Measurements from ENCODE around the gene PPP2R1A. TPM values are rescaled to one million over a fixed set of nuclear protein-coding genes. Genes with fewer than 3 reads are reported as not detected.

The PPP2R1A gene
- total RNA-seq, 1 donor from 2014 or later, result 332 TPM

DNA sequence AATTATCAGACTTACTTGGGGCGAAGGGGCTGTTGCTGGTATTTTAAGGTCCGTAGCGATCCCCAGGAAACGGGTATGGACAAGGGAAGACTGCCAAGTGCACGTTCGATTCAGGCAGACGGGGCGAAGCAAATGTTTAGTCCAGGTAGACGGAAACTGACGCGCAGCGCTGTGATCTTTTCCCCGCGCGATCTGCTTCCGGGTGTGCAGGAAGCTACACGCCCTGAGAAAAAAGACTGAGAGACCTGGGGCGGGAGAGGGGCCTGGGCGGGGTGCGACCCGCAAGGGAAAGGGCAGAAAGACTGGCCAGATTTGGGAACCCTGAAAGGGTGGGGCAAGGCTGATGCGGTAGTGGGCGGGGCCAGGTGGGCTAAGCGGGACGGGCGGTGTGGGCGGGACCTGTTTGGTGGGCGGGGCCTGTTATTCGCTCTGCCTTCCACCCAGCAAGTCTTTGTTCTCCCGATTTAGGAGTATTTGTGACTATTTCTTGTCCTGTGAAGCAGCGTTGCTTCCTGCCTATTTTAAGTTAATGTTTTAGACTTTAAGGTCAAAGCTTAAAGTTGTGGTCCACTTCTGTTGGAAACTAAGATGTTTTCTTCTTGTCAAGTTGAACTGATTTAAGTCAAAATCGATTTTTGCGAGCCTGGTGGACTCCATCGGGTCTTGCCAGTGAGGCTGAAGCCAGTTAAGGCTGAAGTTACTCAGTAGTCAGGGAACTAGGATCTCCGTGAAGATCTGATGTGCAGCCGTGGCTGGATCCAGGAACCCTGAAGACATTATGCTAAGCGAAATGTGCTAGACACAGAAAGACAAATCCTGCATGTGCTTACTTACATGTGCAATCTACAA lies 18.3 kb upstream of the PPP2R1A start, which contains the start of gene ZNF836:
Gene ZNF836 (minus strand): TSS at position 301 of the 849 bp plus-strand sequence. CDS start 3,549 bp downstream, outside the sequence.
- Histone ChIP-seq H3K4me1 (ENCODE audit: insufficient read depth, low read length) (peaks cover 2% of the 10 kb centered on the region), H3K9ac (ENCODE audit: low read length) (peak within 1 kb of the TSS; percentile 91), H3K4me3 (ENCODE audit: insufficient read depth, low read depth, low read length) (peak within 1 kb of the TSS; percentile 100), H3K27me3 (ENCODE audit: insufficient read depth, low read length) (no peaks in the 10 kb centered on the region), H3K9me3 (ENCODE audit: insufficient read depth, low read depth, low read length) (no peaks in the 10 kb centered on the region), H4K20me1 (ENCODE audit: insufficient read depth, low read length) (no peaks in the 10 kb centered on the region), H3K27ac (ENCODE audit: low read depth, low read length) (no peak within 1 kb of the TSS), H3K79me2 (ENCODE audit: insufficient read depth, low read length) (no peaks in the 10 kb centered on the region), H3K4me2 (ENCODE audit: low read length) (peak within 1 kb of the TSS; percentile 100), H3K36me3 (ENCODE audit: insufficient read depth, low read length) (peaks cover 11% of the 10 kb centered on the region), H2AFZ (ENCODE audit: low read depth, low read length) (peak within 1 kb of the TSS; percentile 91)
- DNase-seq (ENCODE audit: low read depth) (peak; percentile 51), FAIRE-seq (no peak)
- Mint-ChIP-seq H3K27me3 (ENCODE audit: low read depth, unreplicated experiment) (no peaks in the 10 kb centered on the region), H3K9me3 (ENCODE audit: unreplicated experiment) (peaks cover 21% of the 10 kb centered on the region), H3K4me3 (ENCODE audit: unreplicated experiment) (peak within 1 kb of the TSS; percentile 100), H3K4me1 (ENCODE audit: low read depth, unreplicated experiment) (peaks cover 2% of the 10 kb centered on the region), H3K27ac (ENCODE audit: unreplicated experiment) (peak within 1 kb of the TSS; percentile 80), H3K36me3 (ENCODE audit: low read depth, unreplicated experiment) (peaks cover 20% of the 10 kb centered on the region)
- no peak for TF ChIP-seq EZH2 (IDR thresholded peaks at IDR 0.05; ENCODE audit: insufficient read depth, low read length)
- TF ChIP-seq, protein P1, sequence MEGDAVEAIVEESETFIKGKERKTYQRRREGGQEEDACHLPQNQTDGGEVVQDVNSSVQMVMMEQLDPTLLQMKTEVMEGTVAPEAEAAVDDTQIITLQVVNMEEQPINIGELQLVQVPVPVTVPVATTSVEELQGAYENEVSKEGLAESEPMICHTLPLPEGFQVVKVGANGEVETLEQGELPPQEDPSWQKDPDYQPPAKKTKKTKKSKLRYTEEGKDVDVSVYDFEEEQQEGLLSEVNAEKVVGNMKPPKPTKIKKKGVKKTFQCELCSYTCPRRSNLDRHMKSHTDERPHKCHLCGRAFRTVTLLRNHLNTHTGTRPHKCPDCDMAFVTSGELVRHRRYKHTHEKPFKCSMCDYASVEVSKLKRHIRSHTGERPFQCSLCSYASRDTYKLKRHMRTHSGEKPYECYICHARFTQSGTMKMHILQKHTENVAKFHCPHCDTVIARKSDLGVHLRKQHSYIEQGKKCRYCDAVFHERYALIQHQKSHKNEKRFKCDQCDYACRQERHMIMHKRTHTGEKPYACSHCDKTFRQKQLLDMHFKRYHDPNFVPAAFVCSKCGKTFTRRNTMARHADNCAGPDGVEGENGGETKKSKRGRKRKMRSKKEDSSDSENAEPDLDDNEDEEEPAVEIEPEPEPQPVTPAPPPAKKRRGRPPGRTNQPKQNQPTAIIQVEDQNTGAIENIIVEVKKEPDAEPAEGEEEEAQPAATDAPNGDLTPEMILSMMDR (IDR thresholded peaks at IDR 0.05; ENCODE audit: insufficient read depth, low read depth, low read length), result no peak

DNA sequence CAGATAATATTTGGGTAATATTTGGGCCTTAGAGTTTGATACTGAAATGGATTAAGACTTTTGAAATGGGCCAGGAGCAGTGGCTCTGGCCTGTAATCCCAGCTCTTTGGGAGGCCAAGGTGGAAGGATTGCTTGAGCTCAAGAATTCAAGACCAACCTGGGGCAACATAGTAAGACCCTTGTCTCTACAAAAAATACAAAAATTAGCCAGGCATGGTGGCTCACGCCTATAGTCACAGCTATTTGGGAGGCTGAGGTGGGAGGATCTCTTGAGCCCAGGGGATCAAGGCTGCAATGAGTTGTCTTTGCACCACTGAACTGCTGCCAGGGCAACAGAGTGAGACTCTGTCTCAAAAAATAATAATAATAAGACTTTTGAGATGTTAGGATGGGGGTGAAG lies 17.5 kb upstream of the PPP2R1A start:
- TF ChIP-seq EZH2 (IDR thresholded peaks at IDR 0.05; ENCODE audit: insufficient read depth, low read length), result no peak
- TF ChIP-seq, protein P1 (IDR thresholded peaks at IDR 0.05; ENCODE audit: insufficient read depth, low read depth, low read length), result no peak
- H3K27ac Mint-ChIP-seq (ENCODE audit: unreplicated experiment), result no peak overlapping the region
- peaks cover 2% of the 10 kb centered on the region for H3K4me1 Mint-ChIP-seq (ENCODE audit: low read depth, unreplicated experiment)
- Histone ChIP-seq H3K9me3 (ENCODE audit: insufficient read depth, low read depth, low read length) (no peaks in the 10 kb centered on the region), H3K4me3 (ENCODE audit: insufficient read depth, low read depth, low read length) (no peak overlapping the region), H3K4me1 (ENCODE audit: insufficient read depth, low read length) (peaks cover 2% of the 10 kb centered on the region), H3K4me2 (ENCODE audit: low read length) (peak overlapping the region; percentile 100), H3K27ac (ENCODE audit: low read depth, low read length) (no peak overlapping the region), H4K20me1 (ENCODE audit: insufficient read depth, low read length) (no peaks in the 10 kb centered on the region), H2AFZ (ENCODE audit: low read depth, low read length) (no peak overlapping the region), H3K79me2 (ENCODE audit: insufficient read depth, low read length) (no peaks in the 10 kb centered on the region), H3K27me3 (ENCODE audit: insufficient read depth, low read length) (no peaks in the 10 kb centered on the region), H3K9ac (ENCODE audit: low read length) (no peak overlapping the region), H3K36me3 (ENCODE audit: insufficient read depth, low read length) (peaks cover 8% of the 10 kb centered on the region)
- no peaks in the 10 kb centered on the region for H3K27me3 Mint-ChIP-seq (ENCODE audit: low read depth, unreplicated experiment)
- FAIRE-seq (no peak), DNase-seq (ENCODE audit: low read depth) (no peak)
- peaks cover 20% of the 10 kb centered on the region for H3K36me3 Mint-ChIP-seq (ENCODE audit: low read depth, unreplicated experiment)
- H3K9me3 Mint-ChIP-seq (ENCODE audit: unreplicated experiment), result peaks cover 21% of the 10 kb centered on the region
- peak overlapping the region; percentile 100 for H3K4me3 Mint-ChIP-seq (ENCODE audit: unreplicated experiment)

DNA sequence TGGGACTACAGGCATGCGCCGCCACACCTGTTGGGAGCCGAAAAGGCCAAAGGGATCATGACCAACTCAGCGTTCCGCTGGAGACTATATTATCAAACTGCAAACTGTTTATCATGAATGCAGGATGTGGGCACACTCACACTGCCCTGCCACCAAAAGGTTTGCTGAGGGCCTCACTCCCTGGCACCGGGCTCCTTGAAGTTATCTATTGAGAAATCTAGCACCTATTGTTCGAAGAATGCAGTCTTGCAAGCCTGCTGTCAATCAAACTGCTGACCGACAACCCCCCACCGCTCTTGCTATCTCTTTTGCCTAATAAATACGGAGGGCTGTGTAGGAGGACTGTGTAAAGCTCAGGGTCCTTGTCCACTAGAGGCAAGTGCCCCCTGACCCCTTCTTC lies 13.3 kb upstream of the PPP2R1A start:
- FAIRE-seq, result no peak
- Histone ChIP-seq H3K79me2 (ENCODE audit: insufficient read depth, low read length) (no peaks in the 10 kb centered on the region), H3K4me3 (ENCODE audit: insufficient read depth, low read depth, low read length) (no peak overlapping the region), H3K9me3 (ENCODE audit: insufficient read depth, low read depth, low read length) (no peaks in the 10 kb centered on the region), H3K9ac (ENCODE audit: low read length) (no peak overlapping the region), H4K20me1 (ENCODE audit: insufficient read depth, low read length) (no peaks in the 10 kb centered on the region), H3K4me2 (ENCODE audit: low read length) (no peak overlapping the region), H3K36me3 (ENCODE audit: insufficient read depth, low read length) (no peaks in the 10 kb centered on the region), H3K4me1 (ENCODE audit: insufficient read depth, low read length) (no peaks in the 10 kb centered on the region), H3K27ac (ENCODE audit: low read depth, low read length) (no peak overlapping the region), H2AFZ (ENCODE audit: low read depth, low read length) (no peak overlapping the region), H3K27me3 (ENCODE audit: insufficient read depth, low read length) (no peaks in the 10 kb centered on the region)
- TF ChIP-seq, protein P1 (IDR thresholded peaks at IDR 0.05; ENCODE audit: insufficient read depth, low read depth, low read length), result no peak
- no peak for TF ChIP-seq EZH2 (IDR thresholded peaks at IDR 0.05; ENCODE audit: insufficient read depth, low read length)
- H3K4me1 Mint-ChIP-seq (ENCODE audit: low read depth, unreplicated experiment), result no peaks in the 10 kb centered on the region
- DNase-seq (ENCODE audit: low read depth), result no peak
- no peaks in the 10 kb centered on the region for H3K27me3 Mint-ChIP-seq (ENCODE audit: low read depth, unreplicated experiment)
- peaks cover 8% of the 10 kb centered on the region for H3K36me3 Mint-ChIP-seq (ENCODE audit: low read depth, unreplicated experiment)
- no peak overlapping the region for H3K4me3 Mint-ChIP-seq (ENCODE audit: unreplicated experiment)
- H3K27ac Mint-ChIP-seq (ENCODE audit: unreplicated experiment), result no peak overlapping the region
- H3K9me3 Mint-ChIP-seq (ENCODE audit: unreplicated experiment), result peaks cover 19% of the 10 kb centered on the region

Data from astrocyte (in vitro differentiated cells and primary cell).